Endothelial cell of umbilical vein (primary cell): ENCODE data around the gene CD247. TPM values are rescaled to one million over a fixed set of nuclear protein-coding genes. Genes with fewer than 3 reads are reported as not detected.

Source experiments
- BruUV-seq: library from RNA; stranded (reverse); fragments of 400-500 nt; replicated peaks from 2 replicates; lab custom pipeline; 2021; lab: Mats Ljungman, UMichigan
- CTCF ChIA-PET: fragments of 300-600, 350-600 bp; sonication (Branson Sonifier 250); formaldehyde crosslinking; loops from one replicate; lab custom pipeline; 2021; ENCODE audit warnings: antibody characterized with exemption, inconsistent platforms; lab: Charles Lee
- POLR2A ChIA-PET: fragments of 300-600, 350-600 bp; sonication (Branson Sonifier 250); formaldehyde crosslinking; loops from one replicate; lab custom pipeline; 2021; ENCODE audit warnings: antibody characterized with exemption, inconsistent platforms; lab: Charles Lee
- DNase-seq: peaks from one replicate; pipeline ENCODE4 v3.0.0-alpha.2; 2011; ENCODE audit warnings: low read depth, low spot score
- FAIRE-seq: peaks from 2 replicates; lab custom pipeline; 2011; peaks lifted over from hg19 to GRCh38; lab: Jason Lieb, UNC
- H2AFZ ChIP-seq: 2 replicates; pipeline ENCODE4 v1.6.0; 2012; ENCODE audit warnings: low read depth, low read length, control low read depth, inconsistent platforms
- H3K27ac ChIP-seq: 2 replicates; pipeline ENCODE4 v1.5.1; 2011; ENCODE audit warnings: low read depth, mild to moderate bottlenecking, control low read depth, low read length, moderate library complexity; ENCODE audit not compliant: insufficient read depth
- H3K27me3 ChIP-seq, 2 experiments: 2 replicates each; pipeline versions ENCODE4 v1.6.0 to v1.6.1; 2011; ENCODE audit warnings: low read length in 2 of 2, mixed read lengths in 1 of 2; ENCODE audit not compliant: control insufficient read depth in 2 of 2, insufficient read depth in 2 of 2
- H3K36me3 ChIP-seq, 2 experiments: 2 replicates in 1 of 2; 3 replicates in 1 of 2; pipeline ENCODE4 v1.5.1; 2011; ENCODE audit warnings: low read length in 2 of 2, mild to moderate bottlenecking in 1 of 2, moderate library complexity in 1 of 2; ENCODE audit not compliant: control insufficient read depth in 2 of 2, insufficient read depth in 2 of 2; ENCODE audit errors: extremely low read depth in 1 of 2
- H3K4me1 ChIP-seq: 3 replicates; pipeline ENCODE4 v1.5.1; 2011; ENCODE audit warnings: mild to moderate bottlenecking, low read length; ENCODE audit not compliant: control insufficient read depth, insufficient read depth; ENCODE audit errors: extremely low read depth
- H3K4me2 ChIP-seq: 2 replicates; pipeline ENCODE4 v1.6.1; 2011; ENCODE audit warnings: low read length, control low read depth, mixed read lengths; ENCODE audit not compliant: insufficient read depth
- H3K4me3 ChIP-seq, 3 experiments: fragments of 200-600 bp in 1 of 3; sonication (generic), shearing (Covaris generic) in 1 of 3; replicated peaks in 1 of 3; 2 replicates each; pipeline ENCODE4 v1.5.1; 2011 to 2016; ENCODE audit warnings: control low read depth in 3 of 3, low read length in 3 of 3, mild to moderate bottlenecking in 2 of 3, inconsistent platforms in 1 of 3, low read depth in 1 of 3, moderate library complexity in 1 of 3; ENCODE audit not compliant: insufficient read depth in 1 of 3
- H3K79me2 ChIP-seq: 2 replicates; pipeline ENCODE4 v1.6.0; 2012; ENCODE audit warnings: low read length, inconsistent platforms; ENCODE audit not compliant: control insufficient read depth, insufficient read depth
- H3K9ac ChIP-seq: replicated peaks from 2 replicates; pipeline ENCODE3; 2011; ENCODE audit warnings: low read length, control low read depth; ENCODE audit not compliant: insufficient read depth; ENCODE audit errors: extremely low read depth
- H3K9me1 ChIP-seq: replicated peaks from 3 replicates; pipeline ENCODE4 v1.6.0; 2011; ENCODE audit warnings: mild to moderate bottlenecking, low read length; ENCODE audit not compliant: control insufficient read depth, insufficient read depth; ENCODE audit errors: extremely low read depth
- H3K9me3 ChIP-seq: replicated peaks from 2 replicates; pipeline ENCODE4 v1.5.1; 2012; ENCODE audit warnings: low read length, inconsistent platforms; ENCODE audit not compliant: control insufficient read depth, insufficient read depth
- H4K20me1 ChIP-seq: replicated peaks from 2 replicates; pipeline ENCODE3; 2011; ENCODE audit warnings: mild to moderate bottlenecking, low read length; ENCODE audit not compliant: control insufficient read depth, insufficient read depth; ENCODE audit errors: extremely low read depth
- CTCF ChIP-seq, 2 donors: IDR thresholded peaks; 1 replicate in 1 of 2; 2 replicates in 1 of 2; pipeline ENCODE4 v1.5.1; 2011; ENCODE audit warnings: low read length in 2 of 2, mild to moderate bottlenecking in 2 of 2, moderate library complexity in 2 of 2, control low read depth in 1 of 2, inconsistent platforms in 1 of 2, low read depth in 1 of 2; ENCODE audit not compliant: insufficient read depth in 1 of 2; ENCODE audit errors: extremely low read depth in 1 of 2
- EZH2 ChIP-seq: IDR thresholded peaks from 2 replicates; pipeline ENCODE4 v1.6.1; 2012; ENCODE audit warnings: borderline replicate concordance, low read depth, mild to moderate bottlenecking, moderate library complexity, low read length, inconsistent platforms; ENCODE audit not compliant: severe bottlenecking
- FOS ChIP-seq: IDR thresholded peaks from 2 replicates; pipeline ENCODE4 v1.6.1; 2011; ENCODE audit warnings: mild to moderate bottlenecking, low read length, moderate library complexity, borderline replicate concordance; ENCODE audit not compliant: insufficient read depth
- GATA2 ChIP-seq: IDR thresholded peaks from 2 replicates; pipeline ENCODE4 v1.7.0; 2011; ENCODE audit warnings: low read depth, mild to moderate bottlenecking, moderate library complexity, mixed read lengths, low read length; ENCODE audit not compliant: insufficient read length, insufficient read depth
- MAX ChIP-seq: IDR thresholded peaks from 2 replicates; pipeline ENCODE4 v1.6.1; 2011; ENCODE audit not compliant: insufficient read depth, insufficient read length
- POLR2A ChIP-seq: IDR thresholded peaks from 2 replicates; pipeline ENCODE4 v1.6.1; 2012; ENCODE audit warnings: low read depth, mild to moderate bottlenecking, control low read depth, low read length
- POLR2AphosphoS5 ChIP-seq: IDR thresholded peaks from 2 replicates; pipeline ENCODE4 v1.6.1; 2012; ENCODE audit warnings: low read depth, mild to moderate bottlenecking, control low read depth, low read length, moderate library complexity; ENCODE audit not compliant: insufficient read depth
- dilution Hi-C: fragments of 300-500 bp; cut with MboI; formaldehyde crosslinking; loops from one replicate; pipeline ENCODE4 v1.15.0; 2019; ENCODE audit warnings: low sequenced_read_pairs; ENCODE audit not compliant: extremely low pct_ligation_motif_present
- intact Hi-C: fragments of 100-400 bp; cut with micrococcal nuclease; formaldehyde crosslinking; loops from one replicate; pipeline ENCODE4 v1.10.0; 2022
- polyA plus RNA-seq, 4 experiments: library from polyadenylated mRNA; depleted of rRNA in 3 of 4; stranded (reverse) in 3 of 4; unstranded in 1 of 4; fragments of >200 nt; gene quantifications; 2 replicates each; pipeline versions ENCODE4 v1.2.1 to v1.2.3, GENCODE V29; 2011 to 2012; ENCODE audit warnings: missing spikeins in 1 of 4
- total RNA-seq: library from RNA; stranded (reverse); gene quantifications from 2 replicates; pipeline ENCODE4 v1.2.3, GENCODE V29; 2021

Gene CD247
- total and polyA plus RNA-seq, 2 donors (not counting 3 experiments of a cell fraction or from before 2014, with no cell fraction given) = not detected

GRCh38 chr1:167477986-167478385, 40.3 kb downstream of the CD247 start:
- FAIRE-seq (no peak), DNase-seq (no peak)
- Histone ChIP-seq H3K4me3 (no peak overlapping the region), H3K36me3 (no peaks in the 10 kb centered on the region), H3K4me1 (no peaks in the 10 kb centered on the region), H3K79me2 (no peaks in the 10 kb centered on the region), H3K4me2 (no peak overlapping the region), H3K9ac (no peak overlapping the region), H3K27me3 (peaks cover 0 to 1% of the 10 kb centered on the region in 2 experiments), H4K20me1 (no peaks in the 10 kb centered on the region), H3K9me1 (no peaks in the 10 kb centered on the region), H3K27ac (no peak overlapping the region), H2AFZ (no peak overlapping the region), H3K9me3 (no peaks in the 10 kb centered on the region)
- TF ChIP-seq EZH2 (no peak), MAX (no peak), FOS (no peak), CTCF (IDR thresholded peaks at IDR 0.05; ENCODE audit: extremely low read depth in 1 of 2, insufficient read depth in 1 of 2, low read depth in 1 of 2, low read length in 2 of 2) (no peak), POLR2A (no peak), POLR2AphosphoS5 (no peak), GATA2 (no peak)
- dilution Hi-C loops (no loop called here), intact Hi-C loops (no loop called here)
- BruUV-seq = no TSS peak
- ChIA-PET POLR2A (no interaction called here), CTCF (no interaction called here)
